HK-2 (cell line): ENCODE results near the gene CYP4F12.

Experiments used
- DNase-seq: peaks from one replicate; pipeline ENCODE4 v3.0.0-alpha.2; 2018; ENCODE audit not compliant: unreplicated experiment

The CYP4F12 gene, protein sequence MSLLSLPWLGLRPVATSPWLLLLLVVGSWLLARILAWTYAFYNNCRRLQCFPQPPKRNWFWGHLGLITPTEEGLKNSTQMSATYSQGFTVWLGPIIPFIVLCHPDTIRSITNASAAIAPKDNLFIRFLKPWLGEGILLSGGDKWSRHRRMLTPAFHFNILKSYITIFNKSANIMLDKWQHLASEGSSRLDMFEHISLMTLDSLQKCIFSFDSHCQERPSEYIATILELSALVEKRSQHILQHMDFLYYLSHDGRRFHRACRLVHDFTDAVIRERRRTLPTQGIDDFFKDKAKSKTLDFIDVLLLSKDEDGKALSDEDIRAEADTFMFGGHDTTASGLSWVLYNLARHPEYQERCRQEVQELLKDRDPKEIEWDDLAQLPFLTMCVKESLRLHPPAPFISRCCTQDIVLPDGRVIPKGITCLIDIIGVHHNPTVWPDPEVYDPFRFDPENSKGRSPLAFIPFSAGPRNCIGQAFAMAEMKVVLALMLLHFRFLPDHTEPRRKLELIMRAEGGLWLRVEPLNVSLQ

GRCh38 chr19:15672580-15673175 lies at the start of gene CYP4F12:
Gene CYP4F12, plus strand, starts transcription at chr19:15673087. Its CDS starts 443 bp downstream, at chr19:15673530.
- peak; percentile 3 for DNase-seq

GRCh38 chr19:15623711-15624318 lies 49.1 kb upstream of the CYP4F12 start:
- DNase-seq = peak; percentile 6

GRCh38 chr19:15628236-15629002 lies 44.5 kb upstream of the CYP4F12 start:
- no peak for DNase-seq

DNA sequence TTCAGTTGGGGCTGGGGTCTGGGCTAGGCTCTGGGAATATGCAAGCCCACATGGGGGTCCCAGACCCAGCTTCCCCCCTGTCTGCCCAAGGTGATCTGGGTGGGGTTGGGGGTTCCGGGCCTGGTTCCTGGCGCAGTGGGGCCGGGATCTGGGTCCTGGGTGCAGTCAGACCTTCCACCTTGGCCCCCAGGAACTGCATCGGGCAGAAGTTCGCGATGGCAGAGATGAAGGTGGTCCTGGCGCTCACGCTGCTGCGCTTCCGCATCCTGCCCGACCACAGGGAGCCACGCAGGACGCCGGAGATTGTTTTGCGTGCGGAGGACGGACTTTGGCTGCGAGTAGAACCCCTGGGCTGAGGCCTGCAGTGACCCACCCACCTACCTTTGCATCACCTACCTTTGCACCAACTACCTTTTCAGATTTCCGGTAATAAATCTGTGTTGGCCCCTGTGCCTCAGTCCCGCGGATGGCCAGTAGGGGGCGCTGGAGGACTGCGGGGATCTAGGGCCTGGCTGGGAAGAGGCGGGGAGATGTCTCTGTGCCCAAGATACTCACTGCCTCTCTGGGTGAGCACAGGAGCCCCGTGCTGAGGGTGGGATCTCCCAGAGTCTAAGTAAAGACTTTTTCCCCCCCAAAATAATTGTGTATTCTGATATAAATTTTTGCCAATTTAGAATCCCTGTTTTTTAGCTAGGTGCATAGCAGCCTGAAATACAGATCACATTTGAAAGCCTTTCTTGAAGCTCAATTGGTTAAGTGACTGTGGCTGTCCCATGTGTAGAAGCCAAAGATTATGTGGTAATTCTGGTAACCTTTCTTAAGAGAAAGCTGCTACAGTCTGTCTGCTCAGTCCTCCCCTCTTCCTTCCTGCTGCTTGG lies 43.6 kb upstream of the CYP4F12 start:
- peak; percentile 85 for DNase-seq

- peak; percentile 34 for DNase-seq
These were observed 41.1 kb upstream of the CYP4F12 start for GRCh38 chr19:15631817-15632216.

- no peak for DNase-seq
These were observed 39.6 kb upstream of the CYP4F12 start for GRCh38 chr19:15633082-15633835.

GRCh38 chr19:15634105-15634504 lies 38.8 kb upstream of the CYP4F12 start:
- DNase-seq = no peak

- no peak for DNase-seq
These were observed 37.7 kb upstream of the CYP4F12 start for GRCh38 chr19:15635016-15635805.

GRCh38 chr19:15636026-15636425 lies 36.9 kb upstream of the CYP4F12 start:
- no peak for DNase-seq

- DNase-seq = no peak
These were observed 33.3 kb upstream of the CYP4F12 start for GRCh38 chr19:15639596-15639995.

DNA sequence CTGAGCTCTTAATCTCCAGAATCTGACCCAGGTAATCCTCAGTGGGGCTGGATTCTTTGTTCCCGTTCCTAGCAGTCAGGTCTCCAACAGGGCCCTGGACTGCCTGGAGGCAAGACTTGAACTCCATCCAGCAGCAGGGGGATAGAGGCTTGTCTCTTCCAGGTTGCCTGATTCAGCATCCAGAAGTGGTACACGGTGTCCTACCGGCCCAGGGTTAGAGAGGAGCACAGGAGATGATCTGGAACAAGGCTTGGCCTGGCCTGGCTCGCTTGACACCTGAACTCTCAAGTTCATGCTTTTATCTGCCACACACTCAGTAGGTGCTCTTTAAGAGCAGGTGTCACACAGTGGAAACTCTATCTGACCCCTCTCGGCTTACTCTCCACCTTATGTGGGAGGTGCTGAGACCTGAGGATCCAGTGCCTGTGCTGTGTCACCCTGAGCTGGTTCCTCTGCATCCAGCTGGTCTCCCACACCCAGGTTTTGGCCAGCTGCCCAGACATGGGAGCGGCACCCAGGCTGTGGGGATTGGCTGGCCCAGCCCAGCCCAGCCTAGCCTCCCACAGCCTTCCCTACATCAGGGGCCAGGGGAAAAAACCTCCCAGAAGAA lies 32.5 kb upstream of the CYP4F12 start, which contains the start of gene CYP4F3:
Gene CYP4F3 (plus strand): TSS at position 604 of the 610 bp plus-strand sequence. CDS start 519 bp downstream, outside the sequence.
- DNase-seq = peak; percentile 36

- no peak for DNase-seq
These were observed 31.8 kb upstream of the CYP4F12 start for GRCh38 chr19:15640904-15641597.

DNA sequence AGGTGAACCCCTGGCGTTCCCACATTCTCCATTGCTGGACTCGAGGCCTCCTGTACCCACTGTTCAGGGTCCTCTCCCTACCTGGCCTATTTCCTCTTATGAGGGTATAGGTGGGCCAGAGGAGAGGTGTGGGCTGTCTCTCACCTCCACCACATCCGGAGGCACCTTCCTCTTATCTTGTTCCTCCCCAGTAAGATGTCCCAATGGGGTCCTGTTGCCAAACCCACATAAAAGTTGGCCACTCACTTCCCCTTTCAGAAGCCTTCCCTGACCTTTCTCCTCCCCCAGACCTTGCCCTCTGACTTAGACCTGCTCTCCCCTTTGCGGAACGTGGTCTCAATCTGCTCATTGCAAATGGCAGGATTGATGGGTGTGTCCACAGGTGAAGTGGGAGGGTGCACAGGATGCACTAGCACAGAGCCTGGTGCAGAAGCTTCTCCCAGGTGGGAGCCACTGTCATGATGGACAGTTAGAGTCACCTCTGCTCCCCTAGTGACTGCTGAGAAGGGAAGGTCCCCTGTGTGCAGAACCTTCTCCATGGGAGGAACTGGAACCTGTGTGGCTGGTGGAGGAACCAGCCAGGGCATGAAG lies 30.9 kb upstream of the CYP4F12 start:
- DNase-seq = no peak

GRCh38 chr19:15642807-15643206 lies 30.1 kb upstream of the CYP4F12 start:
- no peak for DNase-seq

DNA sequence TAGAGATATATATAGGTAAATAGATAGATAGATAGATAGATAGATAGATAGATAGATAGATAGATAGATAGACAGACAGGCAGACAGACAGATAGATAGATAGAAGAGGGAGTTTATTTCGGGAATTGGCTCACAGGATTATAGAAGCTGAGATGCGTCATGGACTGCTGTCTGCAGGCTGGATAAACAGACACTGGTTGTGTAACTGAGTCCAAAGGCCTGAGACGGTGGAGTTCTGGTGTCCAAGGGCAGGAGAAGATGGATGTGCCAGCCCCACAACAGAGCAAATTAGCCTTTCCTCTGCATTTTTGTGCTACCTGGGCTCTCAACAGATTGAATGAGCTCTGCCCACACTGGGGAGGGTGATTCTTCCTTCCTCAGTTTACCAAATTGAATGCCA lies 29.5 kb upstream of the CYP4F12 start:
- no peak for DNase-seq

DNA sequence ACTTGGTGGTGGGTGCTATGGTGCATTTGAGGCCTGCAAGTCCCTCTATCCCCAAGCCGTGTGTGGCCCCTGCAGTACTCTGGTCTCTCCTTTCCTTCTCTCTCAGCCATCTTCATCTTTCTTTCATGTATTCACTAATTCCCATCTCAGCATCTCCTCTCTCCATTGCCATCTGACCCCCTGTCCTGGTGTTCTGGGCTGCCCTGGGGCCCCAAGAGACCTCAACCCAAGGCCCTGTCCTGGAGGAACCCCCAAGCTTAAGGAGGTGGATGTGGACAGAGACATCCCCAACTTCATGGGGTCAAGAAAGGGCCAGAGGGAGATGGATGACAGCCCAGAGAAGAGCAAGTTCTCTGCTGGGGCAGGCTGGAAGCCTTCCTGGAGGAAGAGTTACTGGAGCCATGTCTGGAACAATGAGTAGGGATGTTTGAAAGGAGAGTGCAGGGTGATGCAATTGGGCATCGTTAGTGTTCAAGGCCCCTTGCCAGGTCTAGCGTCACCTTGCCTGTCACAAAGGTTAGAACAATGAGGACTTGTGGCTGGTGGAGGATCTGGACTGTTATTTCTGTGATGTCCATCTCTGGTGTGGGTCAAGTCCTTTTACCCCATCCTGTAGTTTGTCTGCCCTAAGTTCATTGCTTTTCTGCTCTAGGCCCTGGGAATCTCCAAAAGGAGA lies 28.7 kb upstream of the CYP4F12 start:
- DNase-seq = no peak

GRCh38 chr19:15644816-15645215 lies 28.1 kb upstream of the CYP4F12 start:
- DNase-seq = no peak
